Fibroblast of lung (primary cell): ENCODE measurements around the gene PTGES2. TPM values are rescaled to one million over a fixed set of nuclear protein-coding genes. Genes with fewer than 3 reads are reported as not detected.

Experiments used
- DNase-seq, 2 donors: peaks; one replicate each; pipeline versions ENCODE4 v3.0.0 to v3.0.0-alpha.2; 2010; ENCODE audit warnings: low read depth in 2 of 2
- H2AFZ ChIP-seq: 2 replicates; pipeline ENCODE4 v1.5.1; 2012; ENCODE audit warnings: low read length, control low read depth, inconsistent platforms
- H3K27ac ChIP-seq: 2 replicates; pipeline ENCODE4 v1.5.1; 2011; ENCODE audit warnings: low read length, control low read depth; ENCODE audit not compliant: insufficient read depth
- H3K27me3 ChIP-seq: 2 replicates; pipeline ENCODE4 v1.5.1; 2011; ENCODE audit warnings: mild to moderate bottlenecking, low read length; ENCODE audit not compliant: control insufficient read depth, insufficient read depth
- H3K36me3 ChIP-seq: 2 replicates; pipeline ENCODE4 v1.5.1; 2011; ENCODE audit warnings: low read length; ENCODE audit not compliant: control insufficient read depth, insufficient read depth
- H3K4me1 ChIP-seq: 2 replicates; pipeline ENCODE4 v1.5.1; 2011; ENCODE audit warnings: low read length; ENCODE audit not compliant: control insufficient read depth, insufficient read depth; ENCODE audit errors: extremely low read depth
- H3K4me2 ChIP-seq: 2 replicates; pipeline ENCODE4 v1.5.1; 2011; ENCODE audit warnings: low read length, control low read depth; ENCODE audit not compliant: insufficient read depth; ENCODE audit errors: extremely low read depth
- H3K4me3 ChIP-seq, 4 experiments: fragments of 200-600 bp in 1 of 4; sonication (generic) in 1 of 4; replicated peaks in 1 of 4; 2 replicates each; pipeline ENCODE4 v1.5.1; 2011 to 2016; ENCODE audit warnings: low read length in 4 of 4, low read depth in 3 of 4, mild to moderate bottlenecking in 3 of 4, control low read depth in 2 of 4, inconsistent platforms in 1 of 4, mixed read lengths in 1 of 4; ENCODE audit not compliant: insufficient read depth in 1 of 4; ENCODE audit errors: control extremely low read depth in 1 of 4
- H3K79me2 ChIP-seq: 2 replicates; pipeline ENCODE4 v1.5.1; 2012; ENCODE audit warnings: mild to moderate bottlenecking, low read length, inconsistent platforms; ENCODE audit not compliant: control insufficient read depth, insufficient read depth
- H3K9ac ChIP-seq: 2 replicates; pipeline ENCODE4 v1.5.1; 2011; ENCODE audit warnings: mild to moderate bottlenecking, low read length, control low read depth; ENCODE audit not compliant: insufficient read depth
- H3K9me3 ChIP-seq: 2 replicates; pipeline ENCODE4 v1.5.1; 2012; ENCODE audit warnings: low read depth, low read length; ENCODE audit not compliant: control insufficient read depth, insufficient read depth
- H4K20me1 ChIP-seq: 2 replicates; pipeline ENCODE4 v1.5.1; 2011; ENCODE audit warnings: low read length; ENCODE audit not compliant: control insufficient read depth, insufficient read depth; ENCODE audit errors: extremely low read depth
- CTCF ChIP-seq, 2 donors: IDR thresholded peaks in 1 of 2; conservative IDR thresholded peaks in 1 of 2; 1 replicate in 1 of 2; 2 replicates in 1 of 2; pipeline ENCODE4 v1.5.1; 2011 to 2012; ENCODE audit warnings: low read length in 2 of 2, control low read depth in 1 of 2, inconsistent platforms in 1 of 2, low read depth in 1 of 2, mild to moderate bottlenecking in 1 of 2
- EZH2 ChIP-seq: IDR thresholded peaks from 2 replicates; pipeline ENCODE4 v1.5.1; 2012; ENCODE audit warnings: low read length, control low read depth, mild to moderate bottlenecking; ENCODE audit errors: missing control alignments
- polyA plus RNA-seq, 2 donors: library from polyadenylated mRNA; depleted of rRNA in 1 of 2; stranded (reverse) in 1 of 2; unstranded in 1 of 2; fragments of >200 nt; gene quantifications; 2 replicates each; pipeline ENCODE4 v1.2.1, GENCODE V29; 2011 to 2012; ENCODE audit warnings: missing spikeins in 1 of 2
- total RNA-seq: library from RNA; depleted of rRNA; stranded (reverse); fragments of >200 nt; gene quantifications from 2 replicates; pipeline ENCODE4 v1.2.1, GENCODE V29; 2014

PTGES2 gene
- total and polyA plus RNA-seq, 2 donors (not counting 1 experiment from before 2014, with no cell fraction given), result 44.8 to 57.6 TPM

- TF ChIP-seq CTCF (conservative IDR thresholded peaks at IDR 0.05 in 1 of 2, IDR thresholded peaks at IDR 0.05 in 1 of 2; ENCODE audit: low read depth in 1 of 2, low read length in 2 of 2), result no peak
- TF ChIP-seq EZH2, result no peak
- Histone ChIP-seq H3K4me3 (no peak overlapping the region), H2AFZ (no peak overlapping the region), H3K27ac (no peak overlapping the region), H3K79me2 (peaks cover 62% of the 10 kb centered on the region), H3K4me1 (peaks cover 19% of the 10 kb centered on the region), H3K9me3 (no peaks in the 10 kb centered on the region), H3K36me3 (no peaks in the 10 kb centered on the region), H3K4me2 (no peak overlapping the region), H3K9ac (no peak overlapping the region), H3K27me3 (no peaks in the 10 kb centered on the region), H4K20me1 (no peaks in the 10 kb centered on the region)
- DNase-seq, result no peak
Measured at GRCh38 chr9:128088253-128088945, 39.1 kb downstream of the PTGES2 start.

- Histone ChIP-seq H3K79me2 (peaks cover 56% of the 10 kb centered on the region), H2AFZ (no peak overlapping the region), H3K4me2 (no peak overlapping the region)
Measured at GRCh38 chr9:128087262-128087661, 40.3 kb downstream of the PTGES2 start.

GRCh38 chr9:128085943-128086342 lies 41.6 kb downstream of the PTGES2 start:
- no peak overlapping the region for H3K27ac ChIP-seq
- no peak for DNase-seq

More at GRCh38 chr9:128087262-128087661, 40.3 kb downstream of the PTGES2 start:
- Histone ChIP-seq H3K9ac (no peak overlapping the region), H3K36me3 (no peaks in the 10 kb centered on the region), H4K20me1 (no peaks in the 10 kb centered on the region), H3K9me3 (no peaks in the 10 kb centered on the region), H3K27me3 (no peaks in the 10 kb centered on the region), H3K4me1 (peaks cover 13% of the 10 kb centered on the region), H3K4me3 (no peak overlapping the region), H3K27ac (no peak overlapping the region)
- TF ChIP-seq EZH2, result no peak
- TF ChIP-seq CTCF (conservative IDR thresholded peaks at IDR 0.05 in 1 of 2, IDR thresholded peaks at IDR 0.05 in 1 of 2; ENCODE audit: low read depth in 1 of 2, low read length in 2 of 2), result no peak
- no peak for DNase-seq

More at GRCh38 chr9:128085943-128086342, 41.6 kb downstream of the PTGES2 start:
- Histone ChIP-seq H4K20me1 (no peaks in the 10 kb centered on the region), H3K27me3 (no peaks in the 10 kb centered on the region), H3K4me3 (no peak overlapping the region), H2AFZ (no peak overlapping the region), H3K9ac (no peak overlapping the region), H3K79me2 (peaks cover 49% of the 10 kb centered on the region), H3K4me1 (peaks cover 15% of the 10 kb centered on the region), H3K36me3 (no peaks in the 10 kb centered on the region), H3K4me2 (no peak overlapping the region), H3K9me3 (no peaks in the 10 kb centered on the region)
- no peak for TF ChIP-seq CTCF (conservative IDR thresholded peaks at IDR 0.05 in 1 of 2, IDR thresholded peaks at IDR 0.05 in 1 of 2; ENCODE audit: low read depth in 1 of 2, low read length in 2 of 2)
- TF ChIP-seq EZH2, result no peak
